ENCODE results near the gene SH3GLB2. TPM values are rescaled to one million over a fixed set of nuclear protein-coding genes. Genes with fewer than 3 reads are reported as not detected.

The SH3GLB2 gene
- total RNA-seq, 4 donors from 2014 or later: 33.6 to 55.1 (median 44.1) TPM

- H3K36me3 ChIP-seq: peaks cover 0 to 32% of the 10 kb centered on the region in 2 donors
- ATAC-seq: no peak
- no peak for TF ChIP-seq POLR2A (IDR thresholded peaks at IDR 0.05)
- no peak for TF ChIP-seq CTCF (IDR thresholded peaks at IDR 0.05 in 4 of 5, conservative IDR thresholded peaks at IDR 0.05 in 1 of 5)
- intact Hi-C loops (cut with DNase I; ENCODE audit: low total_unique reads): no loop called here
- no peak overlapping the region for H3K4me3 ChIP-seq
- no peaks in the 10 kb centered on the region for H3K4me1 ChIP-seq
- H3K27me3 ChIP-seq: no peaks in the 10 kb centered on the region
- H3K9me3 ChIP-seq: no peaks in the 10 kb centered on the region
- H3K27ac ChIP-seq: no peak overlapping the region
- in situ Hi-C loops (cut with MboI; ENCODE audit: low sequenced_read_pairs in 4 of 4): no loop called here
- no peak for DNase-seq
These were observed 42.8 kb upstream of the SH3GLB2 start for GRCh38 chr9:129070696-129071525.

GRCh38 chr9:129069862-129070641, 41.9 kb upstream of the SH3GLB2 start:
- intact Hi-C loops (cut with DNase I; ENCODE audit: low total_unique reads): no loop called here
- no peaks in the 10 kb centered on the region for H3K27me3 ChIP-seq
- H3K9me3 ChIP-seq: no peaks in the 10 kb centered on the region
- DNase-seq: no peak
- peak overlapping the region in 3 of 4 donors; percentile 50 to 76 (median 73) for H3K27ac ChIP-seq
- H3K36me3 ChIP-seq: peaks cover 0 to 40% of the 10 kb centered on the region in 2 donors
- no peak overlapping the region for H3K4me3 ChIP-seq
- in situ Hi-C loops (cut with MboI; ENCODE audit: low sequenced_read_pairs in 4 of 4): no loop called here
- ATAC-seq: peak in 1 of 2 donors; percentile 2
- no peak for TF ChIP-seq POLR2A (IDR thresholded peaks at IDR 0.05)
- no peaks in the 10 kb centered on the region for H3K4me1 ChIP-seq

GRCh38 chr9:129068990-129069861, 41.1 kb upstream of the SH3GLB2 start:
- Histone ChIP-seq H3K4me3 (no peak overlapping the region), H3K9me3 (no peaks in the 10 kb centered on the region), H3K27ac (peak overlapping the region; percentile 18 to 76 (median 62)), H3K27me3 (no peaks in the 10 kb centered on the region), H3K4me1 (no peaks in the 10 kb centered on the region), H3K36me3 (peaks cover 0 to 45% of the 10 kb centered on the region in 2 donors)
- TF ChIP-seq POLR2A (IDR thresholded peaks at IDR 0.05) (no peak), CTCF (IDR thresholded peaks at IDR 0.05 in 4 of 5, conservative IDR thresholded peaks at IDR 0.05 in 1 of 5) (no peak)
- intact Hi-C loops (cut with DNase I; ENCODE audit: low total_unique reads) (no loop called here), in situ Hi-C loops (cut with MboI; ENCODE audit: low sequenced_read_pairs in 4 of 4) (no loop called here)
- DNase-seq: peak; percentile 52 to 75
- peak; percentile 73 to 86 for ATAC-seq

GRCh38 chr9:129068110-129068509, 40.0 kb upstream of the SH3GLB2 start:
- no peak overlapping the region for H3K27ac ChIP-seq
- in situ Hi-C loops (cut with MboI; ENCODE audit: low sequenced_read_pairs in 4 of 4) (no loop called here), intact Hi-C loops (cut with DNase I; ENCODE audit: low total_unique reads) (no loop called here)

More at GRCh38 chr9:129068110-129068509, 40.0 kb upstream of the SH3GLB2 start:
- DNase-seq (no peak), ATAC-seq (no peak)
- TF ChIP-seq CTCF (IDR thresholded peaks at IDR 0.05 in 4 of 5, conservative IDR thresholded peaks at IDR 0.05 in 1 of 5) (no peak), POLR2A (IDR thresholded peaks at IDR 0.05) (no peak)
- Histone ChIP-seq H3K36me3 (peaks cover 0 to 55% of the 10 kb centered on the region in 2 donors), H3K27me3 (no peaks in the 10 kb centered on the region), H3K4me1 (no peaks in the 10 kb centered on the region), H3K9me3 (no peaks in the 10 kb centered on the region), H3K4me3 (no peak overlapping the region)
